ENCODE measurements around the gene CX3CR1. TPM values are rescaled to one million over a fixed set of nuclear protein-coding genes. Genes with fewer than 3 reads are reported as not detected.

The CX3CR1 gene
- total and polyA plus RNA-seq, 10 of the 15 experiments (the other 5 are each of a cell fraction or from before 2014, with no cell fraction given): 0.05 to 0.53 (median 0.15) TPM

GRCh38 chr3:39260318-39260717, 19.5 kb downstream of the CX3CR1 start:
- in situ Hi-C loops (cut with MboI) (no loop called here), intact Hi-C loops (cut with micrococcal nuclease; ENCODE audit: unreplicated experiment) (no loop called here)
- Histone ChIP-seq H3K9ac (ENCODE audit: control insufficient read depth, insufficient read depth, low read length) (no peak overlapping the region), H3K9me3 (replicated peaks; ENCODE audit: control insufficient read depth, insufficient read depth, low read length) (no peaks in the 10 kb centered on the region), H4K20me1 (ENCODE audit: control insufficient read depth, insufficient read depth) (no peaks in the 10 kb centered on the region; the same call in 1 of the 2 replicates), H3K27me3 (replicated peaks in 1 of 2; ENCODE audit: control insufficient read depth in 2 of 2, insufficient read depth in 2 of 2, low read length in 1 of 2) (peaks cover 0 to 6% of the 10 kb centered on the region in 2 experiments; a peak in 2 of 4 replicates), H3K4me1 (ENCODE audit: control insufficient read depth, insufficient read depth, low read length) (peaks cover 23% of the 10 kb centered on the region), H3K36me3 (ENCODE audit: control insufficient read depth in 2 of 2, insufficient read depth in 2 of 2, low read length in 1 of 2) (no peaks in the 10 kb centered on the region), H3K79me2 (ENCODE audit: control insufficient read depth, insufficient read depth, low read length) (no peaks in the 10 kb centered on the region), H3K4me3 (no peak overlapping the region), H3K27ac (ENCODE audit: control insufficient read depth, insufficient read depth) (no peak overlapping the region), H2AFZ (ENCODE audit: control insufficient read depth, low read depth, low read length) (no peak overlapping the region), H3K4me2 (ENCODE audit: control insufficient read depth, insufficient read depth) (no peak overlapping the region)
- 3% methylated on average over 2 of the region's 2 CpGs for WGBS (ENCODE audit: insufficient coverage, insufficient replicate concordance, low lambda C conversion rate, missing lambda C conversion rate)
- POLR2A ChIA-PET: no interaction called here
- FAIRE-seq (no peak), DNase-seq (ENCODE audit: low read depth, low spot score) (no peak), ATAC-seq (no peak)
- SMC1A ChIA-PET (ENCODE audit: uncharacterized antibody, unreplicated experiment): interaction anchor here (0.9 to 1.2 kb wide), 2 partner anchors 44 to 50 kb away, joined by 4 to 5 read pairs; no protein-coding TSS in a partner anchor
- BruUV-seq (replicated peaks): no TSS peak
- CTCF ChIA-PET: interaction anchor here (1.4 to 3.2 kb wide), 2 partner anchors 8 to 69 kb away, joined by 4 to 11 read pairs; no protein-coding TSS in a partner anchor
- RAD21 ChIA-PET (ENCODE audit: unreplicated experiment): interaction anchor here (1.2 kb wide), 1 partner anchor 28 kb away, joined by 3 read pairs; no protein-coding TSS in a partner anchor
- TF ChIP-seq SREBF2 (IDR thresholded peaks at IDR 0.05; ENCODE audit: low read length) (no peak), NR2F1 (conservative IDR thresholded peaks at IDR 0.05) (no peak), GATAD2B (conservative IDR thresholded peaks at IDR 0.05; ENCODE audit: low read depth) (no peak), NFYB (IDR thresholded peaks at IDR 0.05; ENCODE audit: insufficient read depth, low read depth, low read length) (no peak), HDAC2 (IDR thresholded peaks at IDR 0.05) (no peak), CREB1 (IDR thresholded peaks at IDR 0.05; ENCODE audit: low read depth) (no peak), CHD1 (IDR thresholded peaks at IDR 0.05; ENCODE audit: low read depth, low read length) (no peak), POLR2AphosphoS5 (IDR thresholded peaks at IDR 0.05; ENCODE audit: low read length) (no peak), MEF2B (IDR thresholded peaks at IDR 0.05; ENCODE audit: partially characterized antibody, poor library complexity, severe bottlenecking) (no peak), YBX1 (IDR thresholded peaks at IDR 0.05) (no peak)
